ENCODE data around the gene POGZ. TPM values are rescaled to one million over a fixed set of nuclear protein-coding genes. Genes with fewer than 3 reads are reported as not detected.

Gene POGZ
- total and polyA plus RNA-seq, 2 of the 4 experiments (the other 2 are of a cell fraction), result 20.8 to 33.5 TPM

DNA sequence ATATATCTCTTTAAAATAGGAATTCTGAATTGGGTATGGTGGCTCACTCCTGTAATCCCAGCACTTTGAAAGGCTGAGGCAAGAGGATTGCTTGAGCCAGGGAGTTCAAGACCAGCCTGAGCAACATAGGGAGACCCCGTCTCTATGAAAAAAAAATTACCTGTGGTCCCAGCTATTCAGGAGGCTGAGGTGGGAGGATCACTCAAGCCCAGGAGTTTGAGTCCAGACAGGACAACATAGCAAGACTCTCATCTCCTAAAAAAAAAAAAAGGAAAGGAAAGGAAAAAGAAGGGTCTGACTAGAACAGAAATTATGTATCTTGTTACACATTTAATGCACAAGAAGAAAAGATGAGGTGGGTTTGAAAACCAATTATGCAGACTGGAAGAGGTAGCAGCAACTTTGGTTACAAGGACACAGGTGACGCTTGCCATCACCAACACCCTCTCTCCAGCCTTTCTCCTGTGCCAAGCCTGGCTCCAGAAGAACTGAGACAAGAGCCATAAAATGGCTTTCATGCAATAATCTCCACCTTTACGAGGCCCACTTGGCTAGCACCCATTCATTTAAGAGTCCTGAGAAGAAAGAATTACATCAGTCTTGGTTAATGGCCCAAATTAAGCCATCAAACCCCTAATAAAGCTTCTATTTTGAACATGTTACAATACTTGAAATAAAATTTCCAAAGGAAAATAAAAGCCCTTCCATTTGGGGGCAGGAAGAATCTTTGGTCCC, 82.0 kb downstream of the POGZ start:
- no peak overlapping the region for H2BK15ac ChIP-seq (ENCODE audit: low read depth, low read length)
- H3K23ac ChIP-seq (ENCODE audit: low read depth, low read length), result no peak overlapping the region
- H4K91ac ChIP-seq (ENCODE audit: insufficient read depth, low read depth, low read length), result no peak overlapping the region
- peaks cover 6% of the 10 kb centered on the region for H3K27me3 ChIP-seq (ENCODE audit: control insufficient read depth, insufficient read depth, low read length)
- no peak overlapping the region for H4K5ac ChIP-seq (ENCODE audit: low read depth, low read length)
- H2AFZ ChIP-seq (replicated peaks; ENCODE audit: low read length, poor library complexity), result no peak overlapping the region
- no peak overlapping the region for H2AK5ac ChIP-seq (ENCODE audit: low read depth, low read length)
- no peak overlapping the region for H2BK120ac ChIP-seq (ENCODE audit: low read depth, low read length)
- H4K20me1 ChIP-seq (ENCODE audit: insufficient read depth, low read length), result no peaks in the 10 kb centered on the region
- H3K56ac ChIP-seq (ENCODE audit: extremely low read depth, insufficient read depth, low read length), result no peak overlapping the region
- no CpG with 5 or more reads among the region's 3 CpGs for WGBS, 2 experiments (ENCODE audit: extremely low coverage in 2 of 2, insufficient read length in 1 of 2)
- no peak overlapping the region for H2AK9ac ChIP-seq (replicated peaks; ENCODE audit: low read depth, low read length, poor library complexity)
- H2BK5ac ChIP-seq (ENCODE audit: low read depth, low read length, poor library complexity, severe bottlenecking), result no peak overlapping the region
- no peak for TF ChIP-seq BHLHE40 (IDR thresholded peaks at IDR 0.05; ENCODE audit: low read depth, low read length)
- no peak for TF ChIP-seq NFE2L2 (IDR thresholded peaks at IDR 0.05; ENCODE audit: low read depth, low read length)
- no peak for TF ChIP-seq CHD1 (IDR thresholded peaks at IDR 0.05; ENCODE audit: low read depth, low read length)
- TF ChIP-seq, protein P1, sequence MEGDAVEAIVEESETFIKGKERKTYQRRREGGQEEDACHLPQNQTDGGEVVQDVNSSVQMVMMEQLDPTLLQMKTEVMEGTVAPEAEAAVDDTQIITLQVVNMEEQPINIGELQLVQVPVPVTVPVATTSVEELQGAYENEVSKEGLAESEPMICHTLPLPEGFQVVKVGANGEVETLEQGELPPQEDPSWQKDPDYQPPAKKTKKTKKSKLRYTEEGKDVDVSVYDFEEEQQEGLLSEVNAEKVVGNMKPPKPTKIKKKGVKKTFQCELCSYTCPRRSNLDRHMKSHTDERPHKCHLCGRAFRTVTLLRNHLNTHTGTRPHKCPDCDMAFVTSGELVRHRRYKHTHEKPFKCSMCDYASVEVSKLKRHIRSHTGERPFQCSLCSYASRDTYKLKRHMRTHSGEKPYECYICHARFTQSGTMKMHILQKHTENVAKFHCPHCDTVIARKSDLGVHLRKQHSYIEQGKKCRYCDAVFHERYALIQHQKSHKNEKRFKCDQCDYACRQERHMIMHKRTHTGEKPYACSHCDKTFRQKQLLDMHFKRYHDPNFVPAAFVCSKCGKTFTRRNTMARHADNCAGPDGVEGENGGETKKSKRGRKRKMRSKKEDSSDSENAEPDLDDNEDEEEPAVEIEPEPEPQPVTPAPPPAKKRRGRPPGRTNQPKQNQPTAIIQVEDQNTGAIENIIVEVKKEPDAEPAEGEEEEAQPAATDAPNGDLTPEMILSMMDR (conservative IDR thresholded peaks at IDR 0.05; ENCODE audit: low read depth, low read length), result no peak
- no peak for TF ChIP-seq MAFK (IDR thresholded peaks at IDR 0.05; ENCODE audit: low read depth, low read length)
- no peak for TF ChIP-seq RFX5 (IDR thresholded peaks at IDR 0.05; ENCODE audit: low read depth, low read length)
- no peak for TF ChIP-seq RAD21 (IDR thresholded peaks at IDR 0.05; ENCODE audit: low read length)
- no peak for TF ChIP-seq MAZ (IDR thresholded peaks at IDR 0.05; ENCODE audit: borderline replicate concordance, low read depth, low read length)
- TF ChIP-seq CEBPB (IDR thresholded peaks at IDR 0.05; ENCODE audit: low read depth, low read length), result no peak
- TF ChIP-seq POLR2A (IDR thresholded peaks at IDR 0.05; ENCODE audit: low read depth, low read length), result no peak
- no peak for TF ChIP-seq RCOR1 (IDR thresholded peaks at IDR 0.05; ENCODE audit: insufficient replicate concordance, low read length)
- ChIA-PET POLR2A (ENCODE audit: unreplicated experiment) (no interaction called here), CTCF (no interaction called here)
- H3K79me1 ChIP-seq (ENCODE audit: low read depth in 1 of 2, low read length in 2 of 2), result no peaks in the 10 kb centered on the region
- H3K9me3 ChIP-seq (ENCODE audit: control insufficient read depth, insufficient read depth, low read length), result no peaks in the 10 kb centered on the region
- no TSS peak for BruUV-seq (replicated peaks)
- H3K36me3 ChIP-seq (ENCODE audit: control insufficient read depth, insufficient read depth, low read length), result no peaks in the 10 kb centered on the region
- no peak overlapping the region for H3K18ac ChIP-seq (ENCODE audit: low read depth, low read length)
- no peak for ATAC-seq (ENCODE audit: low read depth)
- in situ Hi-C loops (cut with MboI; ENCODE audit: low sequenced_read_pairs) (no loop called here), intact Hi-C loops (cut with micrococcal nuclease) (no loop called here), dilution Hi-C loops (cut with HindIII; ENCODE audit: low sequenced_read_pairs, unreplicated experiment) (no loop called here)
- no peak overlapping the region for H3K4me3 ChIP-seq (ENCODE audit: insufficient read depth, low read depth, low read length)
- H3K4me1 ChIP-seq (ENCODE audit: control insufficient read depth, insufficient read depth, low read length), result peaks cover 1% of the 10 kb centered on the region
- no peak overlapping the region for H2BK20ac ChIP-seq (ENCODE audit: low read depth, low read length)
- DNase-seq, result no peak
- H4K8ac ChIP-seq (ENCODE audit: low read depth in 2 of 2, low read length in 2 of 2), result no peak overlapping the region
- no peak overlapping the region for H3K4ac ChIP-seq (ENCODE audit: low read depth, low read length)
- H3K27ac ChIP-seq (ENCODE audit: insufficient read depth, low read length), result no peak overlapping the region
- H3K9me1 ChIP-seq (ENCODE audit: insufficient read depth, low read length), result peaks cover 4% of the 10 kb centered on the region
- no peak overlapping the region for H3K4me2 ChIP-seq (ENCODE audit: low read depth, low read length)
- no peak overlapping the region for H3K14ac ChIP-seq (replicated peaks; ENCODE audit: low read depth, low read length)
- no peak overlapping the region for H3K9ac ChIP-seq (ENCODE audit: low read depth, low read length)

Data from IMR-90 (cell line).